Skeletal muscle cell (primary cell): ENCODE measurements around the gene BCL2L2.
A peak's percentile ranks its signal among the peaks of the same experiment; 100 is the strongest.

Experiments used
- DNase-seq: peaks from one replicate; pipeline ENCODE4 v3.0.0-alpha.2; 2010; ENCODE audit warnings: low read depth
- H3K4me3 ChIP-seq: 2 replicates; pipeline ENCODE4 v1.5.1; 2011; ENCODE audit warnings: low read depth, mild to moderate bottlenecking, control low read depth, low read length, moderate library complexity

The BCL2L2 gene

GRCh38 chr14:23299211-23299957 is 7.2 kb upstream of the BCL2L2 start:
- no peak overlapping the region for H3K4me3 ChIP-seq
- no peak for DNase-seq

GRCh38 chr14:23299986-23300686 is 6.5 kb upstream of the BCL2L2 start:
- DNase-seq = no peak
- H3K4me3 ChIP-seq = peak overlapping the region; percentile 76

- H3K4me3 ChIP-seq = peak overlapping the region; percentile 76
- no peak for DNase-seq
Observed at GRCh38 chr14:23300687-23301223, 5.9 kb upstream of the BCL2L2 start.

- H3K4me3 ChIP-seq = peak overlapping the region; percentile 76
- DNase-seq = peak; percentile 97
Observed at GRCh38 chr14:23301288-23301968, 5.2 kb upstream of the BCL2L2 start.

GRCh38 chr14:23301969-23302289 is 4.7 kb upstream of the BCL2L2 start:
- H3K4me3 ChIP-seq = peak overlapping the region; percentile 76
- no peak for DNase-seq

GRCh38 chr14:23302290-23303225 is 4.1 kb upstream of the BCL2L2 start, which contains the start of gene PPP1R3E:
Gene PPP1R3E, minus strand, starts transcription at chr14:23302859. Its CDS starts 283 bp downstream, at chr14:23302576.
- no peak for DNase-seq
- peak within 1 kb of the TSS; percentile 76 for H3K4me3 ChIP-seq

- DNase-seq = no peak
- peak overlapping the region; percentile 95 for H3K4me3 ChIP-seq
Observed at GRCh38 chr14:23307146-23307530, 505 bp downstream of the BCL2L2 start.

- DNase-seq = no peak
- H3K4me3 ChIP-seq = peak overlapping the region; percentile 95
Observed at GRCh38 chr14:23307687-23308644, 1.3 kb downstream of the BCL2L2 start.

GRCh38 chr14:23308721-23309445 is 2.2 kb downstream of the BCL2L2 start:
- peak overlapping the region; percentile 95 for H3K4me3 ChIP-seq
- DNase-seq = no peak

GRCh38 chr14:23310546-23310945 is 3.9 kb downstream of the BCL2L2 start:
- no peak overlapping the region for H3K4me3 ChIP-seq
- no peak for DNase-seq

GRCh38 chr14:23316300-23316699 is 9.7 kb downstream of the BCL2L2 start:
- H3K4me3 ChIP-seq = no peak overlapping the region
- DNase-seq = no peak

- DNase-seq = no peak
- H3K4me3 ChIP-seq = peak overlapping the region; percentile 44
Observed at GRCh38 chr14:23319746-23320583, 13.3 kb downstream of the BCL2L2 start.

- peak; percentile 99 for DNase-seq
- H3K4me3 ChIP-seq = peak within 1 kb of the TSS; percentile 85
Observed at GRCh38 chr14:23320584-23321571, 14.2 kb downstream of the BCL2L2 start, which contains the start of gene PABPN1. Gene PABPN1, plus strand, starts transcription at chr14:23321457. Its CDS starts 13 bp downstream, at chr14:23321470.

- no peak for DNase-seq
- peak overlapping the region; percentile 85 for H3K4me3 ChIP-seq
Observed at GRCh38 chr14:23321572-23322547, 15.2 kb downstream of the BCL2L2 start.
